ENCODE results near the gene CAMK2B. TPM values are rescaled to one million over a fixed set of nuclear protein-coding genes. Genes with fewer than 3 reads are reported as not detected.

Gene CAMK2B
- total and polyA plus RNA-seq, 9 donors: 3.1 to 13.9 (median 10.1) TPM

GRCh38 chr7:44310221-44310848 lies 15.1 kb downstream of the CAMK2B start:
- Histone ChIP-seq H3K9me3 (replicated peaks; ENCODE audit: control insufficient read depth, low read depth, low read length) (peaks cover 3% of the 10 kb centered on the region), H3K36me3 (ENCODE audit: control insufficient read depth, insufficient read depth, low read length) (no peaks in the 10 kb centered on the region), H3K27me3 (ENCODE audit: control insufficient read depth, insufficient read depth, low read length) (peaks cover 11% of the 10 kb centered on the region), H3K27ac (ENCODE audit: low read length) (no peak overlapping the region), H3K4me3 (ENCODE audit: low read length) (peak overlapping the region; percentile 33), H3K4me1 (ENCODE audit: control insufficient read depth, insufficient read depth, low read length) (peaks cover 10% of the 10 kb centered on the region)
- no peak for DNase-seq
- 70% methylated on average over 6 of the region's 10 CpGs for WGBS (ENCODE audit: insufficient coverage)

- DNase-seq: peak; percentile 75
- Histone ChIP-seq H3K4me3 (ENCODE audit: low read length) (peak overlapping the region; percentile 33), H3K9me3 (replicated peaks; ENCODE audit: control insufficient read depth, low read depth, low read length) (no peaks in the 10 kb centered on the region), H3K27ac (ENCODE audit: low read length) (no peak overlapping the region), H3K4me1 (ENCODE audit: control insufficient read depth, insufficient read depth, low read length) (peaks cover 10% of the 10 kb centered on the region), H3K27me3 (ENCODE audit: control insufficient read depth, insufficient read depth, low read length) (peaks cover 11% of the 10 kb centered on the region), H3K36me3 (ENCODE audit: control insufficient read depth, insufficient read depth, low read length) (no peaks in the 10 kb centered on the region)
- WGBS (ENCODE audit: insufficient coverage): 12% methylated on average over 73 of the region's 73 CpGs
These were observed 15.9 kb downstream of the CAMK2B start for GRCh38 chr7:44309271-44310091.

- no peak for DNase-seq
- 79% methylated on average over 12 of the region's 18 CpGs for WGBS (ENCODE audit: insufficient coverage)
- Histone ChIP-seq H3K9me3 (replicated peaks; ENCODE audit: control insufficient read depth, low read depth, low read length) (no peaks in the 10 kb centered on the region), H3K36me3 (ENCODE audit: control insufficient read depth, insufficient read depth, low read length) (no peaks in the 10 kb centered on the region), H3K4me1 (ENCODE audit: control insufficient read depth, insufficient read depth, low read length) (peaks cover 10% of the 10 kb centered on the region), H3K27me3 (ENCODE audit: control insufficient read depth, insufficient read depth, low read length) (peaks cover 11% of the 10 kb centered on the region), H3K4me3 (ENCODE audit: low read length) (no peak overlapping the region), H3K27ac (ENCODE audit: low read length) (no peak overlapping the region)
These were observed 16.7 kb downstream of the CAMK2B start for GRCh38 chr7:44308596-44309270.

GRCh38 chr7:44307905-44308595 lies 17.3 kb downstream of the CAMK2B start:
- WGBS (ENCODE audit: insufficient coverage): 67% methylated on average over 7 of the region's 8 CpGs
- peaks cover 11% of the 10 kb centered on the region for H3K27me3 ChIP-seq (ENCODE audit: control insufficient read depth, insufficient read depth, low read length)
- peaks cover 10% of the 10 kb centered on the region for H3K4me1 ChIP-seq (ENCODE audit: control insufficient read depth, insufficient read depth, low read length)
- no peaks in the 10 kb centered on the region for H3K36me3 ChIP-seq (ENCODE audit: control insufficient read depth, insufficient read depth, low read length)
- H3K9me3 ChIP-seq (replicated peaks; ENCODE audit: control insufficient read depth, low read depth, low read length): no peaks in the 10 kb centered on the region
- DNase-seq: no peak
- H3K27ac ChIP-seq (ENCODE audit: low read length): no peak overlapping the region
- H3K4me3 ChIP-seq (ENCODE audit: low read length): no peak overlapping the region

GRCh38 chr7:44307301-44307900 lies 18.0 kb downstream of the CAMK2B start:
- no peak overlapping the region for H3K4me3 ChIP-seq (ENCODE audit: low read length)
- H3K27me3 ChIP-seq (ENCODE audit: control insufficient read depth, insufficient read depth, low read length): peaks cover 11% of the 10 kb centered on the region
- peaks cover 10% of the 10 kb centered on the region for H3K4me1 ChIP-seq (ENCODE audit: control insufficient read depth, insufficient read depth, low read length)
- WGBS (ENCODE audit: insufficient coverage): 63% methylated on average over 6 of the region's 7 CpGs
- H3K27ac ChIP-seq (ENCODE audit: low read length): no peak overlapping the region
- DNase-seq: peak; percentile 42
- no peaks in the 10 kb centered on the region for H3K9me3 ChIP-seq (replicated peaks; ENCODE audit: control insufficient read depth, low read depth, low read length)
- no peaks in the 10 kb centered on the region for H3K36me3 ChIP-seq (ENCODE audit: control insufficient read depth, insufficient read depth, low read length)

- Histone ChIP-seq H3K27me3 (ENCODE audit: control insufficient read depth, insufficient read depth, low read length) (peaks cover 11% of the 10 kb centered on the region), H3K9me3 (replicated peaks; ENCODE audit: control insufficient read depth, low read depth, low read length) (no peaks in the 10 kb centered on the region), H3K27ac (ENCODE audit: low read length) (no peak overlapping the region), H3K36me3 (ENCODE audit: control insufficient read depth, insufficient read depth, low read length) (no peaks in the 10 kb centered on the region), H3K4me3 (ENCODE audit: low read length) (no peak overlapping the region), H3K4me1 (ENCODE audit: control insufficient read depth, insufficient read depth, low read length) (peaks cover 10% of the 10 kb centered on the region)
- DNase-seq: no peak
- WGBS (ENCODE audit: insufficient coverage): 62% methylated on average over 2 of the region's 2 CpGs
These were observed 18.8 kb downstream of the CAMK2B start for GRCh38 chr7:44306606-44307005.

GRCh38 chr7:44305564-44306507 lies 19.6 kb downstream of the CAMK2B start:
- Histone ChIP-seq H3K36me3 (ENCODE audit: control insufficient read depth, insufficient read depth, low read length) (no peaks in the 10 kb centered on the region), H3K9me3 (replicated peaks; ENCODE audit: control insufficient read depth, low read depth, low read length) (no peaks in the 10 kb centered on the region), H3K4me1 (ENCODE audit: control insufficient read depth, insufficient read depth, low read length) (peaks cover 10% of the 10 kb centered on the region), H3K27me3 (ENCODE audit: control insufficient read depth, insufficient read depth, low read length) (peaks cover 11% of the 10 kb centered on the region), H3K4me3 (ENCODE audit: low read length) (no peak overlapping the region), H3K27ac (ENCODE audit: low read length) (no peak overlapping the region)
- DNase-seq: no peak
- WGBS (ENCODE audit: insufficient coverage): 76% methylated on average over 10 of the region's 12 CpGs

GRCh38 chr7:44294325-44295069 lies 30.9 kb downstream of the CAMK2B start:
- peaks cover 6% of the 10 kb centered on the region for H3K4me1 ChIP-seq (ENCODE audit: control insufficient read depth, insufficient read depth, low read length)
- peaks cover 36% of the 10 kb centered on the region for H3K27me3 ChIP-seq (ENCODE audit: control insufficient read depth, insufficient read depth, low read length)
- no peaks in the 10 kb centered on the region for H3K9me3 ChIP-seq (replicated peaks; ENCODE audit: control insufficient read depth, low read depth, low read length)
- DNase-seq: no peak
- H3K27ac ChIP-seq (ENCODE audit: low read length): no peak overlapping the region
- H3K4me3 ChIP-seq (ENCODE audit: low read length): no peak overlapping the region
- no peaks in the 10 kb centered on the region for H3K36me3 ChIP-seq (ENCODE audit: control insufficient read depth, insufficient read depth, low read length)
- WGBS (ENCODE audit: insufficient coverage): 67% methylated on average over 1 of the region's 2 CpGs
